GM23248 (cell line): ENCODE results near the gene DEPDC7. TPM values are rescaled to one million over a fixed set of nuclear protein-coding genes. Genes with fewer than 3 reads are reported as not detected.

Experiments
- DNase-seq: peaks from one replicate; pipeline ENCODE4 v3.0.0-alpha.2; 2015
- H2AFZ ChIP-seq: fragments of 200-600 bp; sonication (generic); 2 replicates; pipeline ENCODE4 v1.6.1; 2016; ENCODE audit warnings: antibody characterized with exemption
- H3F3A ChIP-seq: fragments of 200-600 bp; sonication (generic); 2 replicates; pipeline ENCODE4 v1.6.1; 2016; ENCODE audit warnings: mild to moderate bottlenecking, antibody characterized with exemption, mixed run types; ENCODE audit not compliant: insufficient read depth
- H3K27ac ChIP-seq: fragments of 200-600 bp; sonication (generic); 2 replicates; pipeline ENCODE4 v1.5.1; 2016; ENCODE audit warnings: mild to moderate bottlenecking
- H3K27me3 ChIP-seq: fragments of 200-600 bp; sonication (generic); replicated peaks from 2 replicates; pipeline ENCODE4 v1.6.1; 2016; ENCODE audit warnings: mild to moderate bottlenecking; ENCODE audit not compliant: insufficient read depth
- H3K36me3 ChIP-seq: fragments of 200-600 bp; sonication (generic); 2 replicates; pipeline ENCODE4 v1.6.1; 2016; ENCODE audit warnings: low read depth, mild to moderate bottlenecking
- H3K4me1 ChIP-seq: fragments of 200-600 bp; sonication (generic); 2 replicates; pipeline ENCODE4 v1.6.1; 2016; ENCODE audit warnings: mild to moderate bottlenecking; ENCODE audit not compliant: insufficient read depth
- H3K4me2 ChIP-seq: fragments of 200-600 bp; sonication (generic); one replicate; pipeline ENCODE4 v1.6.1; 2016; ENCODE audit warnings: mild to moderate bottlenecking; ENCODE audit not compliant: unreplicated experiment
- H3K4me3 ChIP-seq: fragments of 200-600 bp; sonication (generic); 2 replicates; pipeline ENCODE4 v1.5.1; 2016; ENCODE audit warnings: mild to moderate bottlenecking
- H3K79me2 ChIP-seq: fragments of 200-600 bp; sonication (generic); 2 replicates; pipeline ENCODE4 v1.6.1; 2016; ENCODE audit warnings: mild to moderate bottlenecking; ENCODE audit not compliant: insufficient read depth
- H3K9ac ChIP-seq: fragments of 200-600 bp; sonication (generic); 2 replicates; pipeline ENCODE4 v1.6.1; 2016; ENCODE audit warnings: mild to moderate bottlenecking
- H3K9me2 ChIP-seq: fragments of 200-600 bp; sonication (generic); 2 replicates; pipeline ENCODE4 v1.6.1; 2016; ENCODE audit warnings: mixed run types, mild to moderate bottlenecking, moderate library complexity; ENCODE audit not compliant: insufficient read depth
- H3K9me3 ChIP-seq: fragments of 200-600 bp; sonication (generic); one replicate; pipeline ENCODE4 v1.6.1; 2017; ENCODE audit warnings: low read depth
- H4K20me1 ChIP-seq: fragments of 200-600 bp; sonication (generic); 2 replicates; pipeline ENCODE4 v1.6.0; 2016; ENCODE audit not compliant: insufficient read depth
- EZH2 ChIP-seq: fragments of 200-600 bp; sonication (generic); IDR thresholded peaks from 2 replicates; pipeline ENCODE4 v1.6.1; 2018; ENCODE audit warnings: antibody characterized with exemption, mild to moderate bottlenecking; ENCODE audit not compliant: insufficient read depth, poor library complexity, severe bottlenecking
- EZH2phosphoT487 ChIP-seq: fragments of 200-600 bp; sonication (generic); IDR thresholded peaks from 2 replicates; pipeline ENCODE4 v1.6.1; 2018; ENCODE audit warnings: antibody characterized with exemption, moderate library complexity, mild to moderate bottlenecking, low read depth; ENCODE audit not compliant: insufficient read depth
- whole genome bisulfite sequencing, 2 experiments: methylation state at CpG; one replicate each; pipeline ENCODE4 v1.1.6; 2015 to 2017; ENCODE audit warnings: low lambda C conversion rate in 2 of 2, low coverage in 1 of 2; ENCODE audit errors: missing lambda C conversion rate in 2 of 2; 5-methylcytosine and 5-hydroxymethylcytosine counted together
- in situ Hi-C: fragments of 300-500 bp; cut with MboI; formaldehyde crosslinking; loops from 2 replicates; pipeline ENCODE4 v1.15.0; 2020
- polyA plus RNA-seq: library from polyadenylated mRNA; unstranded; fragments of >200 nt; fragmentation: Nextera tagmentation; extraction: Ambion mirVana; gene quantifications from 2 replicates; pipeline ENCODE4 v1.2.1, GENCODE V29; 2016
- total RNA-seq: library from RNA; depleted of rRNA; stranded (reverse); fragments of >200 nt; shearing (Covaris generic); gene quantifications from 2 replicates; pipeline ENCODE4 v1.2.3, GENCODE V29; 2014

The DEPDC7 gene
- total and polyA plus RNA-seq, 2 experiments from 2014 or later: 4.8 to 9.9 TPM

DNA sequence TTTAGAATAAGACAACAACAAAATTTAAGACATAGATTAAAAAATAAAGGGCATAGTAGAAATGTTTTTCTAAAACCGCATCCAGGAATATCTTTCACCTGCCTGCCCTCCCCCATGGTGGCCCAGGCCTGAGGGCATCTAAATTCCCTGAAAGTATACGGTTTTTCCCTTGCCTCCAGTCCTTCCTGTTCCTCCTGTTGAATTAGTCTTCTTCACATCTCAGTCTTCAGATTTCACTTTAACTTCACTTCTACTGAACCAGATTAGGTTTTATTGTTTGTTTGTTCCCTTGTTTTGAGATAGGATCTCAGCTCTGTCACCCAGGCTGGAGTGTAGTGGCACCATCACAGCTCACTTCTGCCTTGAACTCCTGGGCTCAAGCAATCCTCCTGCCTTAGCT, 33.1 kb upstream of the DEPDC7 start:
- DNase-seq: no peak
- no peak for TF ChIP-seq EZH2
- no peak for TF ChIP-seq EZH2phosphoT487
- H3K36me3 ChIP-seq: no peaks in the 10 kb centered on the region
- no peak overlapping the region for H3K27ac ChIP-seq
- no peaks in the 10 kb centered on the region for H3K9me2 ChIP-seq
- no peaks in the 10 kb centered on the region for H4K20me1 ChIP-seq
- in situ Hi-C loops: no loop called here
- H3K4me3 ChIP-seq: no peak overlapping the region
- no peaks in the 10 kb centered on the region for H3K79me2 ChIP-seq
- no peaks in the 10 kb centered on the region for H3F3A ChIP-seq
- no peak overlapping the region for H3K9ac ChIP-seq
- 98 to 99% methylated on average over 2 of the region's 2 CpGs for WGBS, 2 experiments
- H3K27me3 ChIP-seq: no peaks in the 10 kb centered on the region
- no peaks in the 10 kb centered on the region for H3K9me3 ChIP-seq
- H2AFZ ChIP-seq: no peak overlapping the region
- H3K4me1 ChIP-seq: no peaks in the 10 kb centered on the region
- H3K4me2 ChIP-seq: no peak overlapping the region

DNA sequence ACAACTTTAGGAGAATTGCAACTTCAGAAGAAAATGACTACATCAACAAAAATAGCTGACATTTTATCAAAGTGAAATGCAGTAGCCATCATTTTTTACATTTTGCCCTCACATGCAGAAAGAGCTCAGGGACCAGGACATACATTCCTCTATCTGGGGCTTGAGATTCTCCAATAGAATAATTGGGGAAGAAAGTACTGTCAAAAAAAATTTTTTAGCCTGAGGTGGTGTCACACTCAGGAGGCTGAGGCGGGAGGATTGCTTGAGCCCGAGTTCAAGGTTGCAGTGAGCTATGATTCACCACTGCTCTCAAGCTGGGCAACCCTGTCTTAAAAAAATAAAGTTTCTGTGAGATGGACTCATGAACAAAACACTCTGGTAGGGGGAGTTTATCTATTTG, 32.2 kb upstream of the DEPDC7 start:
- H3K36me3 ChIP-seq: no peaks in the 10 kb centered on the region
- H3K9ac ChIP-seq: no peak overlapping the region
- H3K4me3 ChIP-seq: no peak overlapping the region
- no peaks in the 10 kb centered on the region for H3F3A ChIP-seq
- DNase-seq: no peak
- no peaks in the 10 kb centered on the region for H4K20me1 ChIP-seq
- H3K4me1 ChIP-seq: no peaks in the 10 kb centered on the region
- H3K27ac ChIP-seq: no peak overlapping the region
- no peaks in the 10 kb centered on the region for H3K9me3 ChIP-seq
- H3K4me2 ChIP-seq: no peak overlapping the region
- no peaks in the 10 kb centered on the region for H3K9me2 ChIP-seq
- no peaks in the 10 kb centered on the region for H3K79me2 ChIP-seq
- 76 to 85% methylated on average over 2 of the region's 2 CpGs for whole genome bisulfite sequencing, 2 experiments
- TF ChIP-seq EZH2 (no peak), EZH2phosphoT487 (no peak)
- no peak overlapping the region for H2AFZ ChIP-seq
- in situ Hi-C loops: no loop called here
- no peaks in the 10 kb centered on the region for H3K27me3 ChIP-seq

DNA sequence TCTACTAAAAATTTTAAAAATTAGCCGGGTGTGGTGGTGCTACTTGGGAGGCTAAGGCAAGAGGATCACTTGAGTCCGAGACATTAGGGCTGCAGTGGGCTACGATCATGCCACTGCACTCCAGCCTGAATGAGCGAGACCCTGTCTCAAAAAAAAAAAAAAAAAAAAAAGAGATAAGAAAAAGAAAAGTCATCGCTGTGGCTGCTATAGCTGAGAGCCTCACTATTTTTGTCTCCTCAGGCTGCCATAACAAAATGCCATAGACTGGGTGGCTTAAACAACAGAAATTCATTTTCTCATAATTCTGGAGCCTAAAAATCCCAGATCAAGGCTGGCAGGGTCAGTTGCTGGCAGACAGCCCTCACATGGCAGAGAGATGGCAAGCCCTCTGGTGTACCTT, 30.1 kb upstream of the DEPDC7 start:
- Histone ChIP-seq H3K36me3 (no peaks in the 10 kb centered on the region), H4K20me1 (no peaks in the 10 kb centered on the region), H3F3A (no peaks in the 10 kb centered on the region), H3K9me2 (no peaks in the 10 kb centered on the region), H3K4me1 (no peaks in the 10 kb centered on the region), H3K27me3 (no peaks in the 10 kb centered on the region), H3K27ac (no peak overlapping the region), H3K9me3 (no peaks in the 10 kb centered on the region), H3K4me3 (no peak overlapping the region), H3K79me2 (no peaks in the 10 kb centered on the region), H3K4me2 (no peak overlapping the region), H3K9ac (no peak overlapping the region), H2AFZ (no peak overlapping the region)
- WGBS, 2 experiments: 98 to 100% methylated on average over 4 to 5 of the region's 5 CpGs
- DNase-seq: no peak
- in situ Hi-C loops: no loop called here
- TF ChIP-seq EZH2: no peak
- TF ChIP-seq EZH2phosphoT487: no peak

DNA sequence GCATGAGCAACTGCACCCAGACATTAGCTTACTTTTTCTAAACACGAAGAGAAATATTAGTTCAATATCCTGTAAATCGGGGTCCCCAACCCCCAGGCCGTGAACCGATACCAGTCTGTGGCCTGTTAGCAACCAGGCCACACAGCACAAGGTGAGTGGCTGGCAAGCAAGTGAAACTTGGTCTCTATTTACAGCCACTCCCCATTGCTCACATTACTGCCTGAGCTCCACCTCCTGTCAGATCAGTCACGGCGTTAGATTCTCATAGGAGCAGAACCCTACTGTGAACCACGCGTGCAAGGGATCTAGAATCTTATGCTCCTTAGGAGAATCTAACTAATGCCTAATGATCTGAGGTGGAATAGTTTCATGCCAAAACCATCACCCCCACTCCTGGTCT, 27.8 kb upstream of the DEPDC7 start:
- Histone ChIP-seq H3K9me2 (no peaks in the 10 kb centered on the region), H3K79me2 (no peaks in the 10 kb centered on the region), H3F3A (no peaks in the 10 kb centered on the region), H4K20me1 (no peaks in the 10 kb centered on the region), H3K4me3 (no peak overlapping the region), H3K9ac (no peak overlapping the region), H3K4me1 (no peaks in the 10 kb centered on the region), H2AFZ (no peak overlapping the region), H3K27ac (no peak overlapping the region), H3K27me3 (no peaks in the 10 kb centered on the region), H3K4me2 (no peak overlapping the region), H3K36me3 (no peaks in the 10 kb centered on the region), H3K9me3 (no peaks in the 10 kb centered on the region)
- TF ChIP-seq EZH2phosphoT487 (no peak), EZH2 (no peak)
- WGBS, 2 experiments: 60 to 61% methylated on average over 8 of the region's 8 CpGs
- no peak for DNase-seq
- in situ Hi-C loops: no loop called here

DNA sequence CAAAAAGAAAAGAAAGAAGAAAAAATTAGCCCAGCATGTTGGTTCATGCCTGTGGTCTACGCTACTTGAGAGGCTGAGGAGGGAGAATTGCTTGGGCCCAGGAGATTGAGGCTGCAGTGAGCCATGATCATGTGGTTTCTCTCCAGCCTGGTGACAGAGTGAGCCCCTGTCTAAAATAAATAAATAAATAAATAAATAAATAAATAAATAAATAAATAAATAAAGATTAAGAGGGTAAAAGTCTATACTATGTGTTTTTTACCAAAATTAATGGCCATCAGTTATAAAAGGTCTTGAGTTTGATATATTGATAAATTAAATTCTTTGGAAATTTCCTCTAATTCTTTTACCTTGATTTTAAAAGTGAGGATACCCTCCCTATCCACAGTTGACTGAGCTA, 25.2 kb upstream of the DEPDC7 start:
- H3K9ac ChIP-seq: no peak overlapping the region
- no peaks in the 10 kb centered on the region for H3K36me3 ChIP-seq
- no peaks in the 10 kb centered on the region for H3K27me3 ChIP-seq
- no peak for DNase-seq
- in situ Hi-C loops: no loop called here
- H3F3A ChIP-seq: no peaks in the 10 kb centered on the region
- no peak for TF ChIP-seq EZH2phosphoT487
- TF ChIP-seq EZH2: no peak
- no peak overlapping the region for H3K27ac ChIP-seq
- WGBS, 2 experiments: 27 to 50% methylated on average over 1 of the region's 1 CpG
- no peaks in the 10 kb centered on the region for H3K9me2 ChIP-seq
- no peaks in the 10 kb centered on the region for H3K79me2 ChIP-seq
- peaks cover 5% of the 10 kb centered on the region; the same call in 1 of the 2 replicates for H3K4me1 ChIP-seq
- no peaks in the 10 kb centered on the region for H4K20me1 ChIP-seq
- H3K4me3 ChIP-seq: no peak overlapping the region
- H2AFZ ChIP-seq: no peak overlapping the region
- no peak overlapping the region for H3K4me2 ChIP-seq
- no peaks in the 10 kb centered on the region for H3K9me3 ChIP-seq
